NCI-H1417 treated with DMSO at 0.1 percent for 48 hours (cell line): ENCODE data around the gene PITPNB.

Experiments
- DNase-seq: peaks from one replicate; lab custom pipeline; 2025; lab: John Stamatoyannopoulos, UW

Gene PITPNB

DNA sequence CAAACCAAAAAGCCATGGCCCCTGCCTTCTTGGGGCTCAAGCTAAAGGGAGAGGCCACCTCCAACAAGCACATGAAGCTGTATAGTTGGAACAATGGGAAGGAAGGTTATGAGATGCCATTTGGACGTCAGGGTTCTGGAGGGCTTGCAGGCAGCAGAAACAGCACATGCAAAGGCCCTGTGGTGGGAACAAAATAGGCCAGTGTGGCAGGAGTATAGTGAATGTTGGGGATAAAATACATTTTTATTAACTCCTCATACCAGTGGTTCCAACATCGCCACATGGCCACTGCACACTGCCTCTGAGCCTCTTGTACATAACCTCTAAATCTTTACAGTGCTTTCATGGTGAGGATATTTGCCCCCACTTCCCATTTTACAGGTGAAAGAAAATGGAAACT, 85.3 kb downstream of the PITPNB start:
- no peak for DNase-seq

DNA sequence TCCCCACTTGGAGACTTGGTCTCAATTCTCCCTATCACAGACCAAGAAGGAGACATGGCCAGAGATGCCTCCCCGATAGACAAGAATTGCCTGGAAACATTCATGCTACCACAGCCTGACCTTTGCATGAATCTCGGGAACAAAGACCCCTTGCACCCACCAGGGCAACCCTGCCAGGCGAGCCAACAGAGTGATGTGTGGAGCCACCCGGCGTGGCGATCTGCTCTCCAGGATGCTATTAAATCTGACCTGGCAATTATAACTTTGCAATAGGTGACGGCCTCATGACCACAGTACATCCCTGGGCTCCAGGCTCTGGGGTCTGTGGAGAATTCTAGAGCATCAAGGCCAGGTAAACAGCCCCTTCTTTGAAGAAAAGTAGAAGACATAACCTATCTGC, 86.5 kb downstream of the PITPNB start:
- no peak for DNase-seq

GRCh38 chr22:27829620-27830019, 89.4 kb downstream of the PITPNB start:
- no peak for DNase-seq

DNA sequence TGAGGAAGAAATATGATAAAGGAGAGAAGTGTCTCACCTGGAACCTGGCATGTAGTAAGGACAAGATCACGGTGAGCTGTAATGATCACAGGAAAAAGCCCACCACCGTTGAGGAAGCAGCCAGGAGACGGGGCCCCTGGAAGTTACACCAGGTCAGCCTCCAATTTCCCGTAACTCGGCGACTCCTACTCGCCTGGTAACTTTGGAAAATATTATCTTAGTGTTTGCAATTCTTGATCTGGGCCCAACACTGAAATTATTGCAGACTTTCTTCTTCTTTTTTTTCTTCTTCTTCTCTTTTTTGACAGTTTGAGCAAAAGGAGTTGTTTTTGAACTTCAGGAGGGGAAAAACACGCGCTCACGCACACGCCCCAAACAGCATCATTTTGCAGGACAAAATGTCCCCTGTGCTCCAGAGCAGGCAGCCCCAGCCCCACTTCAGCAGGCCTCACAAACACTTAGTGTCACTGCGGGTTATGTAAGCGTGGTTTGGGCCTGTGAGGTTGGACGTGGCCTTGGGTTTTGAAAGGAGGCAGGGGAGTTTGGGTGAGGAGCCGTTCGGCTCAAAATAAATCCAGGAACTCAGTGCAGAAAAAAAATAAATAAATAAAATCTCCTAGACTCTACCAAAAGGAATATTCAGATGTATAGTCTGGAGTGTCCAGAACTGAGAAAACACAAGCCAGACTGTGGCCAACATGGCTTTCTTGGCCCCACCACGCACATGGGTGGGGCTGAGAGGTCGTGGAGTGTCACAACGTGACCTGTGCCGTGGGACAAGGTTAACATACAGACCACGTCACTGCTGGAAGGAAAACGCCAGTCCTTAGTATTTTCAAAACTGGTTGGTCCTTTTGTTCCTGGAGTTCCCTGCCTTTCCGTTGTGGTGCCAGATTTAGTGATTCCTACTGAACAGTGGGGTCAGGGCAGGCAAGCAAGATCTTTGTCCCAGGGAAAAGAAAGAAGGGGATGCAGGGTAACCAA, 91.2 kb downstream of the PITPNB start:
- no peak for DNase-seq

- no peak for DNase-seq
Observed at GRCh38 chr22:27825174-27825573, 93.9 kb downstream of the PITPNB start.

GRCh38 chr22:27823221-27823620, 95.8 kb downstream of the PITPNB start:
- no peak for DNase-seq

DNA sequence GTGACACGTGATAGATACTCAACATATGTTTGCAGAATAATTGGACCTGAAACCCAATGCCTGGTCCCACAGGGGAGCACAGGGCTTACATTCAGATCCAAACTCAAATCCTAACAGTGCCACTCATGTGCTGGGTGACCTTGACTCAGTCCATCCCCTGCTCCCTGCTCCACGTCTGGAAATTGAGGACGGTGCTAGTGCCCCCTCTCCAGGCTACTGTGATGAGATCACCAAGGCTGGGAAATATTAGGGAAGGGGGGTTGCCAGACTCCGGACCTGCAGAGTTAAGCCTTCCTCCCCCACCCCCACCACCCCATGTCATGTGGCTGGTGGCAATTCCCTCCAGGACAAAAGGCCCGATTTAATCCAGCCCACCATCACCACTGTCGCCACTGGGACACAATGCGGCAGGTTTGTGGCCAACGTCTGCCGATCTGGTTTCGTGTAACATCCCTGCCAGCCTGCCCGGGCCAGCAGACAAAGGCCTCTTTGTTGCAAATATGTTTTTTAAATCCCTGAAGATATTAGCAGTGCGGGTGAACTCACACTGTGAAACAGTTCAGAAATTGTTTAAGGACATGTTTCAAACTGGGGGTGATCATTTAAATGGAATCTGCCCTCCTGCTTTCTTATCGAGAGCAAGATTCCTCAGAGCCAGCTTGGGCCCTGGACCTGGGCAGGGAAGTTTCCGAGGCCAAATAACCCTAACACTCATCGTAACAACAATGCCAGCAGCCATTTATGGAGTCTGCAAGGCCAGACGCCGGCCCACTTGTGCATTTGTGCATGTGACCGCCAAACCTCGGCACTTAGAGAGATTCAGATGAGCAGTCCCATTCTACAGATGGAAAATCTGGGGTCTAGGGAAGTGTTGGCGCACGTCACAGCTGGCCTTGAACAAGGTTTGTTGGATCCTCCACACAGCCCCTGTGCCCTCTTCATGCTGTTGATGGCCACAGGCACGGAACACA, 97.9 kb downstream of the PITPNB start:
- DNase-seq, result no peak

GRCh38 chr22:27816552-27816951, 102.5 kb downstream of the PITPNB start:
- no peak for DNase-seq

- DNase-seq, result no peak
Observed at GRCh38 chr22:27815826-27816530, 103.1 kb downstream of the PITPNB start.

DNA sequence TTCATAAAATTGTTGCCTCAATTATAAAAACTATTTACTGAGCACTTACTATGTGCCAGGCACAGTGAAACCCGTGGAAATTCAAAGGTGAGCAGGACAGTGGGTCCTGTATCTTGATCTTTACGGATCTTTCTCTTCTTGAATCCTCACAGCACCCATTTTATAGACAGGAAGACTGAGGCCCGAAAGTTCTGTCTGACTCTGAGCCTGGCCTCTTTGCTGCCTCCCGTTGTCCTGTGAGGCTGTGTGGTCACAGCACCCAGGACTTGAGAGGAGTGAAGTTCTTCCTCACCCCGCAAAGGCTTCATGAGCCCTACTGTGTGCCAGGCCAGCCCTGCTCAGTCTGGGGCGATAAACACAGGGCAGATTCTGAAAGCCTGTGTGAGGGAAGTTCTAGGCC, 104.1 kb downstream of the PITPNB start:
- DNase-seq, result no peak

- DNase-seq, result no peak
Observed at GRCh38 chr22:27811778-27812177, 107.3 kb downstream of the PITPNB start.

GRCh38 chr22:27810609-27811151, 108.4 kb downstream of the PITPNB start:
- DNase-seq, result no peak

- DNase-seq, result no peak
Observed at GRCh38 chr22:27809700-27810608, 109.1 kb downstream of the PITPNB start.

- no peak for DNase-seq
Observed at GRCh38 chr22:27809226-27809603, 109.8 kb downstream of the PITPNB start.

GRCh38 chr22:27808451-27809225, 110.4 kb downstream of the PITPNB start:
- DNase-seq, result no peak

DNA sequence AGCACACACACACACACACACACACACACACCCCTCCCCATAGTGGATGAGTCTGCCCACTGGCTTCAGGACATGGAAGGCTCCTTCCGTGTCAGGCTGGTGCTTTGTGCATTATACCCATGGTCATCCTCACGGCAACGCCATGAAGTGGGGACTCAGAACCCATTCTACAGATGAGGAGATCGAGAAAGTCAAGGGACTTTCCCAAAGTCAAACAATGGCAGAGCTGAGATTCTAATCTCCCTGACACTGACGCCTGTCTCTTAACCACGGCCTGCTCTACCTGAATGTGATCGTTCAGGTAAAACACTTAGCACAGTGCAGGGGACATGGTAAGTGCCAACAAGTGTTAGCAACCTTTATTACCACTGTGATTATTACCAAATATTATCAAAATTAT, 113.2 kb downstream of the PITPNB start:
- no peak for DNase-seq

DNA sequence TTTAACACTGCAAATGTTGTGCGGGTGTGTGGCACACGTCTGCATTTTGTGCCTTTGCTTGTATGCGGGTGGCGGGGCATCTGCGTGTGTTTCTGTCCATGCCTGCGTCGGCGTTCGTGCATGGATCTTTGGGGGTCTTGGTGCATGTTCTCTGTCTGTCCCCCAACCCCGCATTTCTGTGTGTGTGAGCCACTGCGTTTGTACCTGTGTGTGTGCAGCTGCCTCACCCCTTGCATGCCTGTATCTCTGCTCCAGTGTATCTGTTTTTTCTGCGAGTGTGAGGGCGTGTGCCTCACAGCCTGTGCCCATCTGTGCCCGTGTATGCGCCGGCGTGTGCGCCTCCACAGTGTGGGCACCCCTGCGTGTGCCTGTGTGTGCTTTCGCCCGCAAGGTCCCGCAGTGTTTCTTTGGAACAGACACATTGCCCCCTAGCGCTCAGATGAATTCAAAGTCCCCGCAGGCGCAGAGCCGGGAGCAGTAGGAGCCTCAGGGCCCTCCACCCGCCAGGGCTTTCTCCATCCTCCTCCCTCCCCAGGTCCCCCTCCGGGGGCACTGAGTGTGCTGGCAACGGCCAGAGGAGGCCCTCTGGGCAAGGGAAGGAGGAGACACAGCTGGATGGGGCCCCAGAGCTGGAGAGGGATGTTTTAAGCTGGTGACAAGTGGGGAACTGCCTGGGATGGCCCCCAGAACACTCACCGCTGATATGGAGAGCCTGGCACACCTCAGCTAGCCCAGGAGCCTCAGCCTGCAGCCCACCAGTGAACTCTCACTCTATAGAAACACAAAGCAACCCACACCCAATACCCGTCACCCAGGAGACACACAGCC, 114.4 kb downstream of the PITPNB start:
- no peak for DNase-seq

DNA sequence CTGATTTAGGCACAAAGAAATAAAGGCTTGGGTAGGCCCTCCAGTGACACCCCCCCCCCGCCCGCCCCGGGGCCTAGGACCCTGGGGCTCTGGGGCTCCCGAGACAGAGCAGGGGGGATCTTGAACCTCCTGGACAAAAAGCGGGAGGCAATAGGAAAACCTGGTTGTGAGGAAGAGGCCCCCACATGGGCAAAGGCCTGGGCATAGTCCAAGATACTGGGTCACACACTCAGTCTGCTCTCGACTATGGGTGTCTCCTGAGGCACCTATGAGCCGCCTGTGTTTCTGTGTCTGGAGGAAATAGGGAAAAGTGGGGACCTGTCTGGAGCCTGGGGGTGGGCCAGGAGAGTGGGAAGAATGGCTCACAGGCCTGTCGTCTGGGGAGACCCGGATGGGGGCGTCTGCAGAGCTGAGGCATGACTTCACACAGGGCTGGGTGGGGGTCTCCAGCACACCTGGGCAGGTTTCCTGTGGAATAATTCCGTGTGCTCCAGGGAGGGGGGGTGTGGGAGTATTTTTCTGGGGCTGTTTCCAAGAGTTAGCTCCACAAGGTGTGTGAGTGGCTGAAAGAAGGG, 115.1 kb downstream of the PITPNB start:
- no peak for DNase-seq
